ENCODE results near the gene TCF21.
A peak's percentile ranks its signal among the peaks of the same experiment; 100 is the strongest.

Gene TCF21

GRCh38 chr6:133890711-133891148 lies 1.8 kb downstream of the TCF21 start:
- Histone ChIP-seq H3K4me1 (ENCODE audit: control insufficient read depth, insufficient read depth, low read length) (peaks cover 43% of the 10 kb centered on the region), H3K27me3 (ENCODE audit: control insufficient read depth, insufficient read depth, low read length) (peaks cover 100% of the 10 kb centered on the region), H3K9ac (ENCODE audit: low read depth, low read length) (no peak overlapping the region), H3K27ac (ENCODE audit: low read depth, low read length) (no peak overlapping the region), H3K4me3 (ENCODE audit: low read depth, low read length) (peak overlapping the region; percentile 57), H3K9me3 (ENCODE audit: control insufficient read depth, insufficient read depth, low read length) (no peaks in the 10 kb centered on the region), H3K36me3 (ENCODE audit: control insufficient read depth, insufficient read depth, low read length) (no peaks in the 10 kb centered on the region)

DNA sequence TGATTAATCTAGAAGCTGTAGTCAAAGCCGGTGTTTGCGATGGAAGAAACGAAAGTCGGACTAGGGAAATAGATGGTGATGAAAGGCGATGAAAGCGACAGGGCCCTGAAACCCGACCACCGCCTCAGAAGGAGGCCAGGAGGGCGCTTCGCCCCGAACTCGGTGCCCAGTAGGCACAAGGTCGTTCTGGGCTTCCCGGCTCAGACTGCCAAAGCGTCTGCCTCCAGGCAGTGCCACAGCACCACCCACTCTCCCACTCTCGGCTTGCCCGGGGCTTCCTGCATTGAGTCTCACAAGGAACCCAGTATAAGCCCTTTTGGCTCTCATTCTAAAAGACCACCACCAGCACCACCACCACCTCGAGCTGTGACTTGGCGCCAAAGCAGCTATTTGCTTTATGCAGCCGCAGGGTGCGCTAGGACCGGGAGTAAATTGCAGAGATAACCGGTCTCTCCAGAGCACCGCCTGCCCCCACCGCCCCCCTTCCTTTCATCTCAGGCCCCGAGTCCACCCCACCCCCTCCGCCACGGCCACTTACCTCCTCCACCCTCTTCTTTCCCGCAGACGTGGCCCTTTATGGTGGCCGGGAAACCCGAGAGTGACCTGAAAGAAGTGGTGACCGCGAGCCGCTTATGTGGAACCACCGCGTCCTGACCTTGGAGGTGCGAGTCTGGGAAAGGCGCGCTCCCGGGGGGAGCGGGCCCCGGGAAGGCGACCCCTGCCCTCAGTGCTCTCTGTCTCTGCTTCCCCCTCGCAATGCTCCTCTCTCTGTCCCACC lies 2.4 kb downstream of the TCF21 start:
- H3K27me3 ChIP-seq (ENCODE audit: control insufficient read depth, insufficient read depth, low read length), result peaks cover 100% of the 10 kb centered on the region
- H3K4me3 ChIP-seq (ENCODE audit: low read depth, low read length), result peak overlapping the region; percentile 57
- H3K27ac ChIP-seq (ENCODE audit: low read depth, low read length), result no peak overlapping the region
- H3K9ac ChIP-seq (ENCODE audit: low read depth, low read length), result no peak overlapping the region
- H3K36me3 ChIP-seq (ENCODE audit: control insufficient read depth, insufficient read depth, low read length), result no peaks in the 10 kb centered on the region
- H3K4me1 ChIP-seq (ENCODE audit: control insufficient read depth, insufficient read depth, low read length), result peaks cover 45% of the 10 kb centered on the region
- no peaks in the 10 kb centered on the region for H3K9me3 ChIP-seq (ENCODE audit: control insufficient read depth, insufficient read depth, low read length)

DNA sequence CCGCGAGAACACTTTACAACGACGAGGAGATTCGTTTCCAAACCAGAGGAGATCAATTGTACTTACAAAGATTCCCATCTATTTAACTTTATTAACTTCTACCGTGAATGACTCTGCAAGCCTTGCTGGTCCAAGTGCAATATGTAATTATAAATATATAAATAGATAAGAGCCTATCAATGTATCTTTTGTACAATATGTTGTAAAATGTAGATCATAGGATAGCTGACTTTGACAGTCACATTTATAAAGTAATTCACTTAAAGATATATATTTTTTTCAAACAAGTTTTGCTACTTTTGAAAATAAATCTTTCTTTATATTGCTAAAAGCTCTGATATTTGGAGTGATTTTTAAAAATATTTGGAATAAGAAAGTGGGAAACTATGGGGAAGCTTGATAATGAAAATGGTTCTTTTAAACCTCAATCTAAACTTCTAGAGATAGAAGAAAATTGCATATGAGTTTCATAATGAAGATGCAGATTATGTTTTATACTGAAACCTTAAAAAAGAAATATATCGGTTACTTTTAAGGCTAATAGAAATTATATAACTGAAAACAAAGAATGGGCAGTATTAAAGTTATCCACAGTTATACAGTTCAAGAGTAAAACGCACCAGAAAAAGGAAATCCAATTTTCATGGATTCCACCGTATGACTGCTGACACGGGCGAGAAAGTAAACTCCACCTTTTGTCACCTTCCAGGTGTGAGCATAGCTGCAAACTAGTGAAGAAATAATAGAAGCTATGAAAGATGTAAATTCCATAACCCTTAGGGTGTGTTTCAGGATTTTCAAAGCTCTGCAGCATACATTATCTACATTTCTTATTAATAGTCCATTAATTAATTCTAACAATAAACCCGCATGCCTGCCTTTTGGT lies 3.3 kb downstream of the TCF21 start:
- Histone ChIP-seq H3K9ac (ENCODE audit: low read depth, low read length) (no peak overlapping the region), H3K4me1 (ENCODE audit: control insufficient read depth, insufficient read depth, low read length) (peaks cover 49% of the 10 kb centered on the region), H3K4me3 (ENCODE audit: low read depth, low read length) (peak overlapping the region; percentile 57), H3K36me3 (ENCODE audit: control insufficient read depth, insufficient read depth, low read length) (no peaks in the 10 kb centered on the region), H3K27ac (ENCODE audit: low read depth, low read length) (no peak overlapping the region), H3K27me3 (ENCODE audit: control insufficient read depth, insufficient read depth, low read length) (peaks cover 100% of the 10 kb centered on the region), H3K9me3 (ENCODE audit: control insufficient read depth, insufficient read depth, low read length) (no peaks in the 10 kb centered on the region)

- Histone ChIP-seq H3K27ac (ENCODE audit: low read depth, low read length) (no peak overlapping the region), H3K4me1 (ENCODE audit: control insufficient read depth, insufficient read depth, low read length) (peaks cover 42% of the 10 kb centered on the region), H3K9ac (ENCODE audit: low read depth, low read length) (no peak overlapping the region), H3K4me3 (ENCODE audit: low read depth, low read length) (peak overlapping the region; percentile 31; the same call in 1 of the 2 replicates), H3K36me3 (ENCODE audit: control insufficient read depth, insufficient read depth, low read length) (no peaks in the 10 kb centered on the region), H3K9me3 (ENCODE audit: control insufficient read depth, insufficient read depth, low read length) (no peaks in the 10 kb centered on the region), H3K27me3 (ENCODE audit: control insufficient read depth, insufficient read depth, low read length) (peaks cover 100% of the 10 kb centered on the region)
Observed at GRCh38 chr6:133892813-133893691, 4.1 kb downstream of the TCF21 start.

DNA sequence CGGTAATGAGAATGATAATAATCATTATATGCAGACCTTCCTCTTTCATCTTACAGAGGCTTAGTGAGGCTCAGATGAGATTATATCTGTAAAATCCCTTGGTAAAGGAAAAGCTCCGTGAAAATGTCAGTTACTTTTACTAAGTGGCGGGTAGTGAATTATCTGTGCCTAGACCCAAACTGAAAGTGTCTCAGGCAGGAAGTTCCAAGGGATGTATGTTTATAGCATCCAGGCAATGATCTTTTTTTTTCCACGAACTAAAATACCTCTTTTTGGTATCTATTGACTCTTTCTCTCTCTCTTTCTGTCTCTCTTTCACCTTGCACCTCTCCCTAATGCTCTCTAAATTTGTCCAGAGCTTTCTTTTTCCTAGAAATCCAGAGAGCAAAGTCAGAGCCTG lies 5.0 kb downstream of the TCF21 start:
- Histone ChIP-seq H3K36me3 (ENCODE audit: control insufficient read depth, insufficient read depth, low read length) (no peaks in the 10 kb centered on the region), H3K27ac (ENCODE audit: low read depth, low read length) (no peak overlapping the region), H3K9me3 (ENCODE audit: control insufficient read depth, insufficient read depth, low read length) (no peaks in the 10 kb centered on the region), H3K4me3 (ENCODE audit: low read depth, low read length) (no peak overlapping the region), H3K4me1 (ENCODE audit: control insufficient read depth, insufficient read depth, low read length) (peaks cover 34% of the 10 kb centered on the region), H3K9ac (ENCODE audit: low read depth, low read length) (no peak overlapping the region), H3K27me3 (ENCODE audit: control insufficient read depth, insufficient read depth, low read length) (peaks cover 98% of the 10 kb centered on the region)

- Histone ChIP-seq H3K27me3 (ENCODE audit: control insufficient read depth, insufficient read depth, low read length) (peaks cover 94% of the 10 kb centered on the region), H3K36me3 (ENCODE audit: control insufficient read depth, insufficient read depth, low read length) (no peaks in the 10 kb centered on the region), H3K4me1 (ENCODE audit: control insufficient read depth, insufficient read depth, low read length) (peaks cover 34% of the 10 kb centered on the region), H3K4me3 (ENCODE audit: low read depth, low read length) (no peak overlapping the region), H3K27ac (ENCODE audit: low read depth, low read length) (no peak overlapping the region), H3K9me3 (ENCODE audit: control insufficient read depth, insufficient read depth, low read length) (no peaks in the 10 kb centered on the region), H3K9ac (ENCODE audit: low read depth, low read length) (no peak overlapping the region)
Observed at GRCh38 chr6:133894369-133894768, 5.5 kb downstream of the TCF21 start.

GRCh38 chr6:133894795-133895358 lies 6.0 kb downstream of the TCF21 start:
- H3K9me3 ChIP-seq (ENCODE audit: control insufficient read depth, insufficient read depth, low read length), result no peaks in the 10 kb centered on the region
- no peak overlapping the region for H3K9ac ChIP-seq (ENCODE audit: low read depth, low read length)
- H3K27me3 ChIP-seq (ENCODE audit: control insufficient read depth, insufficient read depth, low read length), result peaks cover 89% of the 10 kb centered on the region

GRCh38 chr6:133895573-133896343 lies 6.8 kb downstream of the TCF21 start:
- Histone ChIP-seq H3K4me3 (ENCODE audit: low read depth, low read length) (peak overlapping the region; percentile 63), H3K36me3 (ENCODE audit: control insufficient read depth, insufficient read depth, low read length) (no peaks in the 10 kb centered on the region), H3K4me1 (ENCODE audit: control insufficient read depth, insufficient read depth, low read length) (peaks cover 25% of the 10 kb centered on the region), H3K27me3 (ENCODE audit: control insufficient read depth, insufficient read depth, low read length) (peaks cover 80% of the 10 kb centered on the region), H3K9me3 (ENCODE audit: control insufficient read depth, insufficient read depth, low read length) (no peaks in the 10 kb centered on the region), H3K27ac (ENCODE audit: low read depth, low read length) (no peak overlapping the region), H3K9ac (ENCODE audit: low read depth, low read length) (no peak overlapping the region)

More at GRCh38 chr6:133894795-133895358, 6.0 kb downstream of the TCF21 start:
- Histone ChIP-seq H3K27ac (ENCODE audit: low read depth, low read length) (no peak overlapping the region), H3K36me3 (ENCODE audit: control insufficient read depth, insufficient read depth, low read length) (no peaks in the 10 kb centered on the region), H3K4me1 (ENCODE audit: control insufficient read depth, insufficient read depth, low read length) (peaks cover 33% of the 10 kb centered on the region), H3K4me3 (ENCODE audit: low read depth, low read length) (no peak overlapping the region)

DNA sequence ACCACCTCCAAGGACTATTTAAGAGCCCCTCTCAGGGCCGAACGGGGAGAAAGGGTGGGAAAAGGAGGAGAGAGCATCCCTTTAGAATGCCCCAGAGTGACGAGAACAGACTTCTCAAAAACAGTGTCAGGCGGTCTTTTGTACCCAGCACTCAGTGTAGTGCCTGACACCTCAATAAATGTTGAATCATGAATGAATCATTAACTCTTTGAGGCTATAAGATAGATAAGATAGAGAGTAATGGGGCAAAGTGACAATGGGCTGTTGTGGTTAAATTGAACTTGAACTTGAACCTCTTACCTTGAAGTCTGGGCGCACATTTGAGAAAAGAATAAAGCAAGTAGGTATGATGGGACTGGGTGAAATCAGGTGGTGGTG lies 7.4 kb downstream of the TCF21 start:
- Histone ChIP-seq H3K9ac (ENCODE audit: low read depth, low read length) (no peak overlapping the region), H3K4me3 (ENCODE audit: low read depth, low read length) (peak overlapping the region; percentile 63), H3K36me3 (ENCODE audit: control insufficient read depth, insufficient read depth, low read length) (no peaks in the 10 kb centered on the region), H3K9me3 (ENCODE audit: control insufficient read depth, insufficient read depth, low read length) (no peaks in the 10 kb centered on the region), H3K27me3 (ENCODE audit: control insufficient read depth, insufficient read depth, low read length) (peaks cover 74% of the 10 kb centered on the region), H3K27ac (ENCODE audit: low read depth, low read length) (no peak overlapping the region), H3K4me1 (ENCODE audit: control insufficient read depth, insufficient read depth, low read length) (peaks cover 19% of the 10 kb centered on the region)

DNA sequence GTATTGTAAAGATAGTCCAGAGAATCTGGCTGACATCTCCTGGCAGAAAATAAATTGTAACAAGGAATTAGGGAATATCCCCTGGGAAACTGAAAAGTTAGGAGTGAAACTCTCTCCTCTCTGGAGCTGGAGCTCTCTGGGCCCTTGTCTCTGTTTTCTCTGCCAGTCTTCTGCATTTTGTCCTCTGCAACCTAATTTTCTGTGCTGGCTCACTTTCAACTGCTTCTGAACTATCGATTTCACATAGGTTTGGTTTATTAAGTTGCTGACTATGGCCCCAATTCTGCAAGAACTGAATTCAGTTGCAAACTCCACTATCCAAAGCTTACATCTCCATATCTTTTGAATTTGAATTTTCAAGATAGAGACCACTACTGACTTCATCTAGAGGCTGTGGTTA lies 9.3 kb downstream of the TCF21 start:
- H3K36me3 ChIP-seq (ENCODE audit: control insufficient read depth, insufficient read depth, low read length), result no peaks in the 10 kb centered on the region
- H3K4me3 ChIP-seq (ENCODE audit: low read depth, low read length), result no peak overlapping the region
- peaks cover 55% of the 10 kb centered on the region for H3K27me3 ChIP-seq (ENCODE audit: control insufficient read depth, insufficient read depth, low read length)
- no peak overlapping the region for H3K9ac ChIP-seq (ENCODE audit: low read depth, low read length)
- H3K4me1 ChIP-seq (ENCODE audit: control insufficient read depth, insufficient read depth, low read length), result peaks cover 11% of the 10 kb centered on the region
- H3K9me3 ChIP-seq (ENCODE audit: control insufficient read depth, insufficient read depth, low read length), result no peaks in the 10 kb centered on the region
- no peak overlapping the region for H3K27ac ChIP-seq (ENCODE audit: low read depth, low read length)

All from HUES48 (cell line).